Liver (tissue), 3 donors: ENCODE results near the gene FGF3.

Experiments used
- ATF3 ChIP-seq: IDR thresholded peaks from 2 replicates; pipeline ENCODE4 v1.6.1; 2016; ENCODE audit warnings: antibody characterized with exemption
- CTCF ChIP-seq: fragments of 150-350 bp; IDR thresholded peaks from 2 replicates; pipeline ENCODE4 v1.5.1; 2017; ENCODE audit warnings: improper control_type of control experiment, low read depth, low read length; ENCODE audit not compliant: missing input control
- FOXA1 ChIP-seq: IDR thresholded peaks from 2 replicates; pipeline ENCODE4 v1.6.1; 2016; ENCODE audit warnings: antibody characterized with exemption
- REST ChIP-seq: IDR thresholded peaks from 2 replicates; pipeline ENCODE4 v1.6.1; 2016; ENCODE audit warnings: antibody characterized with exemption, mild to moderate bottlenecking
- donor health status: healthy.
- donor health status: healthy.

GRCh38 chr11:69814902-69815301 lies 4.3 kb downstream of the FGF3 start:
- TF ChIP-seq CTCF (no peak), ATF3 (no peak), FOXA1 (no peak), REST (no peak)
